H54 (cell line): ENCODE measurements around the gene MCF2L.

Experiments
- DNase-seq: peaks from one replicate; pipeline ENCODE4 v3.0.0; 2011; ENCODE audit warnings: low spot score, mixed read lengths; ENCODE audit not compliant: insufficient read length
- FAIRE-seq: peaks from 3 replicates; lab custom pipeline; 2011; peaks lifted over from hg19 to GRCh38; lab: Jason Lieb, UNC
- POLR2A ChIP-seq: IDR thresholded peaks from 2 replicates; pipeline ENCODE4 v1.6.1; 2011; ENCODE audit warnings: low read depth, mild to moderate bottlenecking, low read length

The MCF2L gene

DNA sequence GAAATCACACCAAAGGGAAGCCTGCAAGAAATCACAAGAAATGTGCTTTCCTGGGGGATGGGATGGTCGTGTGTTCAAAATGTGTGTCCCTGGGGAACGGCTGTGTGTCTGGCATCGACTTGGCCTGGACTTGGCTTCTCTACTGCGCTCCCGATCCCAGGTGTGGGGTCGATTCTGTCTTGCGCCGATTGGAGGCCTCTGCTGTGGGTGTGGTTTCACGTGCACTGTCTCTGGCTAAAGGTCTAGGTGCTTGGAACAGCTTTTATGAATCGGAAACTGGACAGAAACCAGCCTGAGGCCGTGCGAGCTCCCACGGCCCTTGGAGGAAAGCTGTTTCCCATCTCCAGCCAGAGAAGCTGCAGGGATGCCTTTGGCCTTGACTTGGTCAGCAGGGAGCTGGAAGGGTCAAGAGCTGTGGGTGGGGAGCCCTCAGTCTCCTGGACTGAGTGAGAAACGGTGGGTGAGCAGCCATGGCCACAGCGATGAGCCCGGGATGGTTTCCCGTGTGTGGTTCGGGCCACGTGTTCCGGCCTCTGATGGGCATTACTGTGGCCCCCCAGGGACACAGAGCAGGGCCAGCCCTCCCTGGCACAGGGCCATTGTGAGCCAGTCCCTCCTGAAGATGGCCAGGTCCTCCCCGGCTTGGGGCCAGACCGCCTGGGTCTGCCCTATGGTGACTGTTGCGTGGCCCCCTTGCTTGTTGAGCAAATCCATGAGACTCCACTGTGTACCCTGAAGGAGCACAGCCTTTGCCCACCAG lies 29.7 kb downstream of the MCF2L start:
- FAIRE-seq = no peak
- DNase-seq = no peak
- no peak for TF ChIP-seq POLR2A

DNA sequence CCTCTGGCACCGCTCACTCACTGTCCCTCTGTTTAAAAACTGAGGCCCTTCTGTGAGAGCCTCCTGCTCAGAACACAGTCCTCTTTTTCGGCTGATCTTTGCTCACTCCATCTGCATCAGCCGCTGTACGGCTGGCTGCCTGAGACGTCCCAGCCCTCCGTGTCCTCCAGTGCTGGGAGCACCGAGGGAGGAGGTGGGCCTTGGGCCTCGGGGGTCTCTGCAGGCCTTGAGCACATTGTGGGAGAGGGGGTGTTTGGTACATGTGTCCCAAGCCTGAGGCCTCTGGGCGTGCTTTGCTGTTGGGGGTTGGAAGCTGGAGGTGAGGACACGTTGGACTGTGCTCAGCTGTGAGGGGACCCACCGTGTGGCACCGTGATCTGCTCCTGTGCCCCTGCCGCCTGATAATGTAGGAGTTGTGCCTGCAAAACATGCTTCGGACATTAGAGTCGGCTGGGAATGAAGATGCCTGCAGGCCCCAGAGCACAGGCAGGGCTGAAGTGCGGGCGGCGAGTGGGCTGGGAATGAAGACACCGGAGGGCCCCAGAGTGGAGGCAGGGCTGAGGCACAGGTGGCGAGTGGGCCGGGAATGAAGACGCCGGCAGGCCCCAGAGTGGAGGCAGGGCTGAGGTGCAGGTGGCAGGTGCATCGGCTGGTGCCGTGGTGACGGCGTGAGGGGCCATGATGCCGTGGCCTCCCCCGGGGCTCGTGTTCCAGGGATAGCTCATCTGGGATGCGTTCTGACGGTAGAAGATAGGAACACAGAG lies 30.6 kb downstream of the MCF2L start:
- TF ChIP-seq POLR2A = no peak
- no peak for FAIRE-seq
- DNase-seq = no peak

DNA sequence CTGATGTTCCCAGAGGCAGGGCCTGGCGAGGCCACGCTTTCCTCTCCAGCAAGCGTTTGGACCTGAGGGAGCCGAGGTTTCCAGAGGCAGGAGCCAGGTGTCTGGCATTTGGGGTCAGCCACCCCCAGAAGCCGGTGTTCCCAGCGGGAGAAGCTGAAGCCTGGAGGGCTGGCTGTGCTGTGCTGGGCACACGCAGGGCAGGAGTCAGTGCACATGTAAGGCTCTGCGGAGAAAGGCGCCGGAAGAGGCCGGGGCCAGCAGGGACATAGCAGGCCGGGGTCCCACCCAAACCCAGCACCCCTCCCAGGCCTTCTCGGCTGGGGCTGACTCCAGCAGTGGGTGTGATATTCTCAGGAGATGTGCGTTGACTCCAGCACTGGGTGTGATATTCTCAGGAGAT lies 31.6 kb downstream of the MCF2L start:
- no peak for TF ChIP-seq POLR2A
- no peak for DNase-seq
- no peak for FAIRE-seq

DNA sequence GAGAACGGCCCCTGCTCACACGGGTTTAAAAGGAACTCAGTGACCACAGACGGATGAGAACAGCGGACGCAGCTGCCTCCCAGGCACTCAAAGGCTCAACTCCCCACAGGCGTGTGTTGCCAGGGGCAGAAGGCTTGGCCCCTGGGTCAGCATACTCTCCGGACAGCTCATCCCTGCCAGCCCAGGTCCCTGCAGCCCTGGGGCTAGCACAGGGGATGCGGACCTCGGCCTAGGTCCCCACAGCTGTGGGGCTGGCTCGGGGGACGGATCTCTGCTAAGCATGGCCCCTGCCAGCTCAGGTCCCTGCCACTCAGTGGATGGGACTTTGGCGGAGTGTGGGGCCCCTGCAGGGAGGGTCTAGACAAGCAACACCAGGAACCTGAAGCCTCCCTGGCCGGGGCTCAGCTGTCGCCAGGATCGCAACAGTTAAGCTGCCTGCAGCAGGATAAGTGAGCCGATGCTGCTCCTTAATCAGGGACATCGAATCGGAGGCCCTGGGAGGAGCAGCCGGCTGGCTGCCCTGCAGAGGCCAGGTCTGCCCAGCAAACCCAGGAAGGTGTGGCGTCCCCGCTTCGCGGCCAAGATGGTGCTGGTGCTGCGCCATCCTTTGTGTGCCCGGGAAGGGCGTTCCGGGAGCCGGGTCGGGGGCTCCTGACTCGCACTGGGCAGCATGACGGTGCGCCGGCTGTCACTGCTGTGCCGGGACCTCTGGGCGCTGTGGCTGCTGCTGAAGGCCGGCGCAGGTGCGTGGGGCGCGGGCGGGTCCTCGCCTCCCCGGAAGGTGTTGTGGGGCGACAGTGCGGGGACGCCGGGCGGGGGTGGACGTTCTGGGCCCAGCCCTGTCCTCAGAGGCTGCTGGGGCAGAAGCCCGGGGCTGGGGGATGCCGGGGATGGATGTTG lies 32.5 kb downstream of the MCF2L start:
- no peak for TF ChIP-seq POLR2A
- DNase-seq (no peak), FAIRE-seq (no peak)

DNA sequence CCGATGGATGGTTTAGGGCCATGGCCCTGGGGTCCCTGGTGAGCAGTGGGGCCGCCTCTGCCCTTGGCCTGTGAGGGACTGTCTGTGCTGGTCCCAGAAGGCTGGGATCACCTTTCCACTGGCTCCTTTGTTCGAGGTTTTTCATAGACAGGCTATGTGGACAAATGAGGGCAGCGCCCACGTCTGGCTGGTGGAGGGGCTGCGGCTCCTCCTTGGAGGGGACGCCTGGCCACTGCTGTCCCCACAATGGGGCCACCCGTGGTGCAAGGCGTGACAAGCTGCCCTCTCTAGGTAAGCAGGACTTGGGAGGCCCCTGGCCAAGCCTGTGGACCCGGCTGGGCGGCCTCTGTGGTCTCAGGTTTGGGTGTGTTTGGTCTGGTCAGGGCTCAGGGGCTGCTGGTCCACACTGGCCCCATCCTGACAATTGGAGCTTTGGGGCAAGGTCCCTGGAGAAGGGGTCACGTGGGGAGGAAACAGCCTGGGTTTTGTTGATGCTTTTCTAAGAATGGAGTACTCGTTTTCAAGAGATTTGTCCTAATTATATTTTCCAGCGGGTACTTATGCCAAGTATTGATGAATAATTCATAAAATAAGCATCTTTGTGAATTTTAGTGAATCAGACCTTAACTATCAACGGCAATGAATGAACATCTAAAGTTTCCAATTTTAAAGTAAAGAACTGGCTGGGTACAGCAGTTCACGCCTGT lies 33.3 kb downstream of the MCF2L start:
- no peak for TF ChIP-seq POLR2A
- FAIRE-seq (no peak), DNase-seq (no peak)

DNA sequence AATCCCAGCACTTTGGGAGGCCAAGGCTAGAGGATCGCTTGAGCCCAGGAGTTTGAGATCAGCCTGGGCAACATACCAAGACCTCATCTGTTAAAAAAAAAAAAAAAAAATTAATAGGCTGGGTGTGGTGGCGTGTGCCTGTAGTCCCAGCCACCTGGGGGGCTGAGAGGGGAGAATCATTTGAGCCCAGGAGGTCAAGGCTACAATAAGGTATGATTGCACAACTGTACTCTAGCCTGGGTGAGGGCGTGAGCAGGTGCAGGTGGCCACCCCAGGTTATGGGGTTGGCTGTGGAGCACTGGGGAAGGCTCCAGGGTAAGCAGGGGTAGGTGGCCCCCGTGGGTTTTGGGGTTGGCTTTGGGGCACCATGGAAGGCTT lies 33.9 kb downstream of the MCF2L start:
- no peak for FAIRE-seq
- no peak for TF ChIP-seq POLR2A
- no peak for DNase-seq

DNA sequence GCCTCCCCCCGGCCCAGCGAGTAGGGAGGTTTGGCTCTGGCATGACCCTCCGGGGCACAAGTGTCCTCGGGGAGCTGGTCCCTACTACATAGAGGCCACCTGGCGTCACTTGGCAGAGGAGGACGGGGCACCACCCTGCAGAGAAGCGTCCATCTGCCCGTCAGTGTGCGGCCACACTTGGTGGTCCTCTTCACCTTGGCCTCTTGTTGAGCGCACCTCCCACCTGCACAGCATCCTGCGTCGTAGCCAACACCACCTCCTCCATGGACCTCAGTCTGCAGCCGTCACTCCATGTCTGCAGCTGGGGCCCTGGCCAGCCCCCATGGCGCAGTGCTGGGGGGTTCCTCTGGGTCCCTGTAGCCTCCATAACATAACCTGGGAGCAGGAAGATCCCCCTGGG lies 35.1 kb downstream of the MCF2L start:
- FAIRE-seq (no peak), DNase-seq (no peak)
- TF ChIP-seq POLR2A = no peak

DNA sequence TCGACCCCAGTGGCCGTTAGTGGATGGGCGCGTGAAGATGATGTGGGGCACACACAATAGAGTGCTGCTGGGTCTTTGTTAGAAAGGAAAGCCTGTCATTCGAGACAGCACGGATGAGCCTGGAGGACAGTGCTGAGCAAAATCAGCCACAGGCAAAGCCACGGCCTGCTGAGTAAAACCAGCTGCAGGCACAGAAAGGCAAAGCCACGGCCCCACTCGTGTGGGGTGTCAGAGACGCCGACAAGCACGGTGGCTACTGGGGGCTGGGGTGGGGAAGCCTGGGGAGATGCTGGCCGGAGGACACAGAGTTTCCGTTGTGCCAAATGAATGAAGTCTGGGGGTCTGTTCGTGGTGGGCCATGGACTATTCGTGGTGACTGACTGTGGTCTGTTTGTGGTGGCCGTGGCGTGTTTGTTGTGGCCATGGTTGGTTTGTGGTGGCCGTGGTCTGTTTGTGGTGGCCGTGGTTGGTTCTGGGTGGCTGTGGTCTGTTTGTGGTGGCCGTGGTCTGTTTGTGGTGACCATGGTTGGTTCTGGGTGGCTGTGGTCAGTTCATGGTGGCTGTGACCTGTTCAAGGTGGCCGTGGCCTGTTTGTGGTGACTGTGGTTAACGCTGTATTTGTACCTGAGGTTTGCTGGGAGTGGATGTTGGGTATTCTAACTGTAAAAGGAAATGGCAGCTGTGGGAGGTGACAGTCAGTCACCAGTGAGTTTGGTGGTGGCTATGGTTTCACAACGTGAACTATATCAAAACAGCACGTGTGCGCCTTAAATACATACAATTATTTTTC lies 36.3 kb downstream of the MCF2L start:
- FAIRE-seq = no peak
- DNase-seq = no peak
- no peak for TF ChIP-seq POLR2A

DNA sequence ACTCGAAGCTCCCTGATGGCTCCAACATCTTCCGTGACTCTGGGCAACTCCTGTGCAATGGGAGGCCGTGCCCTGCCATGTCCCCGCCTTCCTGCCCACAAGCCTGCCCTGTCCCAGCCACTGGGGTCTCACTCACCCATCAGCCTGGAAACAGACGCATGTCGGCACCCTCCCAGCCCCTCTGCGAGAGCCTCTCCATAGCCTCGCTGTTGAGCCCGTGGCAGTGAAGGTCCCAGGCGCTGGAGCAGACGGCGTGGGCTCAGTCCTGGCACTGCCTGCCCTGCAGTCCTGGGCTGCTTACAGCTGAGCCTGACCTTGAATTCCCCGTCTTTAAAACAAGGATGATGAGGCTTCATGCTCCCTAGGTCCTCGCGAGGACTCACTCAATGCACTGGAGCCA lies 37.0 kb downstream of the MCF2L start:
- FAIRE-seq (no peak), DNase-seq (no peak)
- TF ChIP-seq POLR2A = no peak

DNA sequence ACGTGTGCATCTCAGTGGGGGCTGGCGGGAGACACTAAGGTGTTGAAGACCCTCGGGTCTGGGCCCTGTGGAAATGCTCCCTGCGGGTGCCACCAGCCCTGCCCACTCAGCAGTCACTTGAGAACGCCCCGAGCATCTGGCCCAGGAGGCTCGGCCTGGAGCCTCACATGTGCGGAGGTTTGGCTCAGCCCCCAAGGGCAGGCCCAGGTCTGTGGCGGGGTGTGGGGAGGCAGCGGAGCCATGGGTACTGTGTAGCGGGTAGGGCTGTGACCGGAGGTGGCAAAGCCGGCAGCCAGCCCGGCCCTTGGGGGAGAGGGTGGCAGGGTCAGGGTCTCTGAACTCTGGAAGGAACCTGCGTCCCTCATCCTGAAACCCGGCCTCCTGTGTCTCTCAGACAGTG lies 37.6 kb downstream of the MCF2L start:
- FAIRE-seq (no peak), DNase-seq (no peak)
- no peak for TF ChIP-seq POLR2A

DNA sequence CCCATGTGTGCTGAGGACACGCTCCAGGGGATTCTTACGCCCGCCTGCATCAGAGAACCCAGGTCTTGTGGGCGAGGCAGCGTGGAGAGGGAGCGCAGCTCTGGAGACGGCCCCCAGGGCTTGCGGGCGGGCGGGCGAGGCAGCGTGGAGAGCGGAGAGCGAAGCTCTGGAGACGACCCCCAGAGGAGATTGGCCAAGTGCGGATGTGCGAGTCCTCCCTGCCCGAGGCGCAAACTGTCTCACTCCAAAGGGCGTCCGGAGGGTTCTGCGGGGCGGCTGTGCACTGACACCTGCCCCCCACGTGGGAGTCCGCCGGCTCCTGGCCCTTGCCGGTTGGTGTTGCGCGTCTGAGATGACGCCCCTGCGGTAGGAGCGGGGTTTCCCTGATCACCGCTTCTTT lies 39.8 kb downstream of the MCF2L start:
- DNase-seq = no peak
- FAIRE-seq = no peak
- TF ChIP-seq POLR2A = no peak

DNA sequence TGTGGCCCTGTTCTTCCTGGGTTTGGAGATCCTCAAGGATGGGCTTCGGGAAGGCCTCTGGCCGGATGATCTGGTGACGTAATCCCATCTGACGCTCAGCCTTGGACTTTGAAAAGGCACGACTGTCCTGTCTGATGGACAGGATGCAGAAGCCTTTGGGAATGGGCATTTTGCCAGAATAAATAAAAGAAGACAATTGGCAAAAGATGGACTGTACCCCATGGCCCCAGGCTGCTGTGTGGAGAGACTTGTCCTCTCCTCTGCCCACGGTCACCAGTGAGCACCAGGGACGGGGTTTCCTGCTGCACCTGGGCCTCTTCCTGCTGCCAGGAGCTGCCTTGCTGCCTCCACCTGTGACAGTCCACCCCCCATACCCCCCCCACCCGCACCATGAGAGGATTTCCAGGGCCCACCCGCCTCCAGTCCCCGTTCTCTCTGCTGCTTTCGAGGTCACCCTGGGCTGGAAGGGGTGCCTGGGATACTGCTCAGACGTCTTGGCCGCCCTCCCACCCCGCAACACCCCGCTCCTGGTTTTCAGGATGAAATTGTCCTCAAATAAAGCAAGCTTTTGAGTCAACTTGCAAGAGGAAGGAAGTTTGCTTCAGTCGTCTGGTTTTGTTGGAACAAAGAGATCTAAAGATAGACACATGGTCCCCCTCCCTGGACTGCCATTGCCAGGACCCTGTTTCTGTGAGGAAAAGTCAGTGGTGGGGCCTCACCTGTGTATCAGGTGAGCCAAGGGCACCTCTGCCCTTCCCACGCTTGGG lies 40.9 kb downstream of the MCF2L start:
- no peak for TF ChIP-seq POLR2A
- no peak for DNase-seq
- no peak for FAIRE-seq
